NOMO-1 treated with DMSO at 0.1 percent for 48 hours (cell line): ENCODE results near the gene ATP13A2.

Source experiments
- DNase-seq: peaks from one replicate; lab custom pipeline; 2025; ENCODE audit not compliant: unreplicated experiment; lab: John Stamatoyannopoulos, UW

Gene ATP13A2

GRCh38 chr1:17032741-17033140 is 21.0 kb upstream of the ATP13A2 start:
- no peak for DNase-seq

GRCh38 chr1:17031436-17031835 is 19.7 kb upstream of the ATP13A2 start:
- DNase-seq, result no peak

- no peak for DNase-seq
Observed at GRCh38 chr1:17030206-17030605, 18.5 kb upstream of the ATP13A2 start.

- no peak for DNase-seq
Observed at GRCh38 chr1:17028662-17029188, 17.0 kb upstream of the ATP13A2 start.

- DNase-seq, result no peak
Observed at GRCh38 chr1:17027900-17028299, 16.2 kb upstream of the ATP13A2 start.

GRCh38 chr1:17027403-17027802 is 15.7 kb upstream of the ATP13A2 start:
- no peak for DNase-seq

- DNase-seq, result no peak
Observed at GRCh38 chr1:17024721-17025120, 13.0 kb upstream of the ATP13A2 start.

- DNase-seq, result no peak
Observed at GRCh38 chr1:17023573-17023972, 11.8 kb upstream of the ATP13A2 start.

GRCh38 chr1:17023102-17023501 is 11.4 kb upstream of the ATP13A2 start:
- peak; percentile 78 for DNase-seq

- DNase-seq, result no peak
Observed at GRCh38 chr1:17021896-17022295, 10.2 kb upstream of the ATP13A2 start.

- DNase-seq, result no peak
Observed at GRCh38 chr1:17020502-17020901, 8.8 kb upstream of the ATP13A2 start.

GRCh38 chr1:17018849-17019248 is 7.1 kb upstream of the ATP13A2 start:
- no peak for DNase-seq

- DNase-seq, result no peak
Observed at GRCh38 chr1:17017435-17017834, 5.7 kb upstream of the ATP13A2 start.

- no peak for DNase-seq
Observed at GRCh38 chr1:17016317-17016661, 4.6 kb upstream of the ATP13A2 start.

GRCh38 chr1:17014671-17015567 is 3.2 kb upstream of the ATP13A2 start:
- DNase-seq, result no peak

GRCh38 chr1:17013491-17014320 is 2.0 kb upstream of the ATP13A2 start:
- peak; percentile 77 for DNase-seq

GRCh38 chr1:17012775-17013490 is 1.2 kb upstream of the ATP13A2 start:
- no peak for DNase-seq

- DNase-seq, result no peak
Observed at GRCh38 chr1:17011092-17011438, 663 bp downstream of the ATP13A2 start.

- DNase-seq, result peak; percentile 8
Observed at GRCh38 chr1:17009706-17010105, 2.0 kb downstream of the ATP13A2 start.

- no peak for DNase-seq
Observed at GRCh38 chr1:17008208-17008855, 3.4 kb downstream of the ATP13A2 start.

- DNase-seq, result no peak
Observed at GRCh38 chr1:17007121-17007520, 4.6 kb downstream of the ATP13A2 start.
